ENCODE data around the gene TMEM147. TPM values are rescaled to one million over a fixed set of nuclear protein-coding genes. Genes with fewer than 3 reads are reported as not detected.

TMEM147 gene
- total and polyA plus RNA-seq, 4 donors = 18.1 to 97.4 (median 44.7) TPM

DNA sequence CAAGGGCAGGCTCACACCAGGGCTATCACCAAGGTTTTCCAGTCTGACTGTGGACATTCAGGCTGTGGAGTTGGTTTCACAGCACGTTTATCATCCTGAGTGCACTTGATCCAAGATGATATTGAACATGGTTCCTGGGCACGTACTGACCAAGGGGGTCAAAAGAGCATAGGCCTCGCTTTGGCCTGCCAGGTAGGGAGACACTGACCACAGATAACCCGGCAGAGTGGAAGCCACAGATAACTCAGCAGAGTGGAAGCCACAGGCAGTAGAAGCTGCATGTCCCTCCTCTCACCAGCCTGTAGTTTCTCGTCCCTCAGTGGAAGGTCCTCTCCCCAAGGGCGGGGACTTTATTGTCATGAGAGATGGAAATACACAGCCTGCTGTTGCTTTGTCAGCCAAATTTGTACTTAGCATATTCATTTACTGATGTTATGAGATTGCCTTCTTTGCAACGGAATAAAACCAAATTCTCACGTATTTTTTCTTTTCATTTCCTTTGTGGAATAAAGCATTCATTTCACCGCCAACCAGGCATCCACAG is 46.4 kb upstream of the TMEM147 start:
- TF ChIP-seq NR2F2 (IDR thresholded peaks at IDR 0.05) (no peak), RAD21 (IDR thresholded peaks at IDR 0.05) (no peak), TAF1 (conservative IDR thresholded peaks at IDR 0.05) (no peak), SP1 (IDR thresholded peaks at IDR 0.05) (no peak), FOXA2 (IDR thresholded peaks at IDR 0.05) (no peak), GABPA (IDR thresholded peaks at IDR 0.05 in 1 of 2, conservative IDR thresholded peaks at IDR 0.05 in 1 of 2) (no peak), YY1 (IDR thresholded peaks at IDR 0.05) (no peak), REST (IDR thresholded peaks at IDR 0.05) (no peak), EGR1 (IDR thresholded peaks at IDR 0.05; ENCODE audit: low read depth in 2 of 2) (no peak), RXRA (IDR thresholded peaks at IDR 0.05) (no peak), HNF4G (IDR thresholded peaks at IDR 0.05) (no peak), JUND (IDR thresholded peaks at IDR 0.05) (no peak), HNF4A (conservative IDR thresholded peaks at IDR 0.05) (no peak), CTCF (IDR thresholded peaks at IDR 0.05; ENCODE audit: low read depth, low read length, missing input control) (no peak), FOXA1 (IDR thresholded peaks at IDR 0.05) (no peak)
- TF ChIP-seq, protein P1, sequence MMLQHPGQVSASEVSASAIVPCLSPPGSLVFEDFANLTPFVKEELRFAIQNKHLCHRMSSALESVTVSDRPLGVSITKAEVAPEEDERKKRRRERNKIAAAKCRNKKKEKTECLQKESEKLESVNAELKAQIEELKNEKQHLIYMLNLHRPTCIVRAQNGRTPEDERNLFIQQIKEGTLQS (IDR thresholded peaks at IDR 0.05) = no peak
- TF ChIP-seq, protein P2, sequence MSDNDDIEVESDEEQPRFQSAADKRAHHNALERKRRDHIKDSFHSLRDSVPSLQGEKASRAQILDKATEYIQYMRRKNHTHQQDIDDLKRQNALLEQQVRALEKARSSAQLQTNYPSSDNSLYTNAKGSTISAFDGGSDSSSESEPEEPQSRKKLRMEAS (IDR thresholded peaks at IDR 0.05) = no peak
- TF ChIP-seq, protein P3, sequence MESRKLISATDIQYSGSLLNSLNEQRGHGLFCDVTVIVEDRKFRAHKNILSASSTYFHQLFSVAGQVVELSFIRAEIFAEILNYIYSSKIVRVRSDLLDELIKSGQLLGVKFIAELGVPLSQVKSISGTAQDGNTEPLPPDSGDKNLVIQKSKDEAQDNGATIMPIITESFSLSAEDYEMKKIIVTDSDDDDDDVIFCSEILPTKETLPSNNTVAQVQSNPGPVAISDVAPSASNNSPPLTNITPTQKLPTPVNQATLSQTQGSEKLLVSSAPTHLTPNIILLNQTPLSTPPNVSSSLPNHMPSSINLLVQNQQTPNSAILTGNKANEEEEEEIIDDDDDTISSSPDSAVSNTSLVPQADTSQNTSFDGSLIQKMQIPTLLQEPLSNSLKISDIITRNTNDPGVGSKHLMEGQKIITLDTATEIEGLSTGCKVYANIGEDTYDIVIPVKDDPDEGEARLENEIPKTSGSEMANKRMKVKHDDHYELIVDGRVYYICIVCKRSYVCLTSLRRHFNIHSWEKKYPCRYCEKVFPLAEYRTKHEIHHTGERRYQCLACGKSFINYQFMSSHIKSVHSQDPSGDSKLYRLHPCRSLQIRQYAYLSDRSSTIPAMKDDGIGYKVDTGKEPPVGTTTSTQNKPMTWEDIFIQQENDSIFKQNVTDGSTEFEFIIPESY (IDR thresholded peaks at IDR 0.05) = no peak
- DNase-seq (ENCODE audit: low spot score) = no peak
- no peaks in the 10 kb centered on the region for H3K27me3 ChIP-seq (ENCODE audit: control insufficient read depth in 4 of 4, insufficient read depth in 4 of 4, low read length in 3 of 4)
- H3K9me3 ChIP-seq (ENCODE audit: control insufficient read depth in 4 of 4, low read length in 3 of 4) = no peaks in the 10 kb centered on the region
- no peak overlapping the region for H3K9ac ChIP-seq (ENCODE audit: low read depth in 1 of 2, low read length in 2 of 2)
- H3K4me1 ChIP-seq (ENCODE audit: control insufficient read depth in 4 of 4, insufficient read depth in 4 of 4, low read length in 3 of 4) = peaks cover 0 to 6% (median 1%) of the 10 kb centered on the region in 4 donors
- H3K4me3 ChIP-seq (ENCODE audit: low read depth in 1 of 3, low read length in 3 of 3) = no peak overlapping the region
- no peaks in the 10 kb centered on the region for H3K36me3 ChIP-seq (ENCODE audit: control insufficient read depth in 4 of 4, insufficient read depth in 3 of 4, low read depth in 1 of 4, low read length in 3 of 4)
- no peak overlapping the region for H3K27ac ChIP-seq (ENCODE audit: low read depth in 1 of 2, low read length in 2 of 2)
- WGBS = 58% methylated on average over 9 of the region's 9 CpGs
